HCT116 (cell line): ENCODE results near the gene ZNF780A. TPM values are rescaled to one million over a fixed set of nuclear protein-coding genes. Genes with fewer than 3 reads are reported as not detected.
"Not testable (repeated sequence)": the region's sequence is repeated elsewhere in the genome, so short reads cannot be mapped to it uniquely, and the experiment has no call there.

Experiments used
- ATAC-seq: fragments of 200-7000 bp; cut with Tn5 transposase; 2 replicates; pipeline ENCODE4 v1.9.1; 2020; ENCODE audit warnings: mild to moderate bottlenecking, moderate library complexity
- BruUV-seq: library from RNA; stranded (reverse); fragments of 400-500 nt; replicated peaks from 2 replicates; lab custom pipeline; 2021; lab: Mats Ljungman, UMichigan
- CTCF ChIA-PET: fragments of 300-600 bp; sonication (Branson Sonifier 250); formaldehyde crosslinking; loops from one replicate; lab custom pipeline; 2021; ENCODE audit warnings: antibody characterized with exemption; lab: Charles Lee
- POLR2A ChIA-PET: fragments of 300-600, 350-600 bp; sonication (Branson Sonifier 250); formaldehyde crosslinking; loops from one replicate; lab custom pipeline; 2021; ENCODE audit warnings: antibody characterized with exemption; lab: Charles Lee
- RAD21 ChIA-PET, 2 experiments: fragments of 300-600 bp; sonication (Branson Sonifier 250); formaldehyde crosslinking; loops; one replicate each; lab custom pipeline; 2023; ENCODE audit warnings: low total read pairs in 2 of 2; ENCODE audit not compliant: uncharacterized antibody in 2 of 2, unreplicated experiment in 2 of 2, low non-redundant PET in 1 of 2; lab: Charles Lee
- DNase-seq: peaks from one replicate; pipeline ENCODE4 v3.0.0-alpha.2; 2010; ENCODE audit warnings: low read depth, low spot score
- H2AFZ ChIP-seq: fragments of 200-600 bp; shearing (Covaris generic), sonication (generic); 2 replicates; pipeline ENCODE4 v1.6.1; 2017; ENCODE audit warnings: low read depth, mixed run types, mixed read lengths, antibody characterized with exemption, low read length; ENCODE audit not compliant: poor library complexity, severe bottlenecking
- H3K27ac ChIP-seq: 2 replicates; pipeline ENCODE4 v1.5.1; 2012; ENCODE audit warnings: low read depth, low read length
- H3K27me3 ChIP-seq: fragments of 200-600 bp; sonication (generic); 2 replicates; pipeline ENCODE4 v1.6.1; 2016; ENCODE audit warnings: mixed run types, low read length, mixed read lengths; ENCODE audit not compliant: insufficient read depth
- H3K36me3 ChIP-seq, 2 experiments: fragments of 200-500 bp in 1 of 2; fragments of 200-600 bp in 1 of 2; sonication (Bioruptor generic) in 1 of 2; sonication (generic) in 1 of 2; 2 replicates each; pipeline versions ENCODE4 v1.5.1 to v1.6.1; 2014 to 2016; ENCODE audit warnings: low read length in 2 of 2, inconsistent platforms in 1 of 2, mixed read lengths in 1 of 2, mixed run types in 1 of 2; ENCODE audit not compliant: insufficient read depth in 2 of 2, control insufficient read depth in 1 of 2
- H3K4me1 ChIP-seq, 2 experiments: fragments of 200-600 bp in 1 of 2; sonication (generic) in 1 of 2; 2 replicates each; pipeline versions ENCODE4 v1.5.1 to v1.6.1; 2012 to 2017; ENCODE audit warnings: low read length in 2 of 2, inconsistent platforms in 1 of 2, mild to moderate bottlenecking in 1 of 2, mixed read lengths in 1 of 2, mixed run types in 1 of 2, moderate library complexity in 1 of 2; ENCODE audit not compliant: insufficient read depth in 2 of 2, control insufficient read depth in 1 of 2
- H3K4me2 ChIP-seq: fragments of 200-600 bp; sonication (generic); 2 replicates; pipeline ENCODE4 v1.6.1; 2017; ENCODE audit warnings: mixed run types, low read length, mixed read lengths
- H3K4me3 ChIP-seq, 2 experiments: fragments of 200-600 bp in 1 of 2; sonication (generic) in 1 of 2; replicated peaks in 1 of 2; 2 replicates each; pipeline ENCODE4 v1.5.1; 2011 to 2016; ENCODE audit warnings: low read length in 2 of 2, control low read depth in 1 of 2, low read depth in 1 of 2, mild to moderate bottlenecking in 1 of 2, mixed read lengths in 1 of 2, mixed run types in 1 of 2
- H3K79me2 ChIP-seq: fragments of 200-600 bp; sonication (generic); 2 replicates; pipeline ENCODE4 v1.6.1; 2017; ENCODE audit warnings: mild to moderate bottlenecking, mixed run types, low read length, moderate library complexity, mixed read lengths; ENCODE audit not compliant: insufficient read depth
- H3K9ac ChIP-seq: fragments of 200-600 bp; sonication (generic); 2 replicates; pipeline ENCODE4 v1.6.1; 2016; ENCODE audit warnings: low read length, mixed read lengths
- H3K9me2 ChIP-seq: fragments of 200-600 bp; sonication (generic), shearing (Covaris generic); 2 replicates; pipeline ENCODE4 v1.6.1; 2017; ENCODE audit warnings: mixed run types, mild to moderate bottlenecking, moderate library complexity; ENCODE audit not compliant: insufficient read depth
- H3K9me3 ChIP-seq, 2 experiments: fragments of 200-500 bp in 1 of 2; fragments of 200-600 bp in 1 of 2; sonication (Bioruptor generic) in 1 of 2; sonication (generic) in 1 of 2; 2 replicates each; pipeline ENCODE4 v1.6.1; 2014 to 2017; ENCODE audit warnings: low read length in 2 of 2, mixed read lengths in 2 of 2, inconsistent platforms in 1 of 2, low read depth in 1 of 2, mild to moderate bottlenecking in 1 of 2, mixed run types in 1 of 2, moderate library complexity in 1 of 2; ENCODE audit not compliant: control insufficient read depth in 1 of 2, insufficient read depth in 1 of 2
- H4K20me1 ChIP-seq: fragments of 200-600 bp; sonication (generic), shearing (Covaris generic); 2 replicates; pipeline ENCODE4 v1.6.1; 2017; ENCODE audit warnings: mixed run types, mild to moderate bottlenecking, moderate library complexity; ENCODE audit not compliant: insufficient read depth
- SIN3A ChIP-seq: IDR thresholded peaks from 2 replicates; pipeline ENCODE4 v1.6.1; 2012; ENCODE audit warnings: low read depth
- ZFX ChIP-seq: fragments of 450-650 bp; IDR thresholded peaks from 2 replicates; pipeline ENCODE4 v1.6.1; 2017
- intact Hi-C: fragments of 100-400 bp; cut with micrococcal nuclease; formaldehyde crosslinking; loops from 2 replicates; pipeline ENCODE4 v1.10.0; 2022
- total RNA-seq: library from RNA; stranded (reverse); gene quantifications from one replicate; pipeline ENCODE4 v1.2.1, GENCODE V29; 2021; ENCODE audit not compliant: unreplicated experiment

Gene ZNF780A
- total RNA-seq, 1 experiment from 2014 or later = 18.9 TPM

DNA sequence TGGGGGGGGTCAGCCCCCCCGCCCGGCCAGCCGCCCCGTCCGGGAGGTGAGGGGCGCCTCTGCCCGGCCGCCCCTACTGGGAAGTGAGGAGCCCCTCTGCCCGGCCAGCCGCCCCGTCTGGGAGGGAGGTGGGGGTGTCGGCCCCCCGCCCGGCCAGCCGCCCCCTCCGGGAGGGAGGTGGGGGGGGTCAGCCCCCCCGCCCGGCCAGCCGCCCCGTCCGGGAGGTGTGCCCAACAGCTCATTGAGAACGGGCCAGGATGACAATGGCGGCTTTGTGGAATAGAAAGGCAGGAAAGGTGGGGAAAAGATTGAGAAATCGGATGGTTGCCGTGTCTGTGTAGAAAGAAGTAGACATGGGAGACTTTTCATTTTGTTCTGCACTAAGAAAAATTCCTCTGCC, 27.9 kb upstream of the ZNF780A start:
- H4K20me1 ChIP-seq, H3K9me3 ChIP-seq, H3K4me3 ChIP-seq, H3K27ac ChIP-seq, DNase-seq, POLR2A ChIA-PET, CTCF ChIA-PET, intact Hi-C loops, H3K9ac ChIP-seq, ATAC-seq, H3K27me3 ChIP-seq, H3K36me3 ChIP-seq, H3K9me2 ChIP-seq, H2AFZ ChIP-seq, RAD21 ChIA-PET, H3K4me1 ChIP-seq, H3K79me2 ChIP-seq, H3K4me2 ChIP-seq, BruUV-seq: not testable (repeated sequence)

- no peak overlapping the region for H3K9ac ChIP-seq
- no peaks in the 10 kb centered on the region for H4K20me1 ChIP-seq
- no peak overlapping the region for H3K4me2 ChIP-seq
- DNase-seq (no peak), ATAC-seq (no peak)
- peaks cover 0 to 6% of the 10 kb centered on the region in 2 experiments; a peak in 1 of 4 replicates for H3K9me3 ChIP-seq
- H3K27ac ChIP-seq = no peak overlapping the region
- no peaks in the 10 kb centered on the region for H3K4me1 ChIP-seq
- intact Hi-C loops = no loop called here
- CTCF ChIA-PET = no interaction called here
- H3K4me3 ChIP-seq = no peak overlapping the region
- RAD21 ChIA-PET = no interaction called here
- no peaks in the 10 kb centered on the region for H3K36me3 ChIP-seq
- no peak overlapping the region for H2AFZ ChIP-seq
- no peaks in the 10 kb centered on the region for H3K9me2 ChIP-seq
- TF ChIP-seq ZFX (no peak), SIN3A (no peak)
- POLR2A ChIA-PET = no interaction called here
- H3K79me2 ChIP-seq = no peaks in the 10 kb centered on the region
- no TSS peak for BruUV-seq
- 0 out of 2 replicates have a peak, but pooled peaks cover 5% of the 10 kb centered on the region for H3K27me3 ChIP-seq
Measured at GRCh38 chr19:40116075-40116474, 25.3 kb upstream of the ZNF780A start.

DNA sequence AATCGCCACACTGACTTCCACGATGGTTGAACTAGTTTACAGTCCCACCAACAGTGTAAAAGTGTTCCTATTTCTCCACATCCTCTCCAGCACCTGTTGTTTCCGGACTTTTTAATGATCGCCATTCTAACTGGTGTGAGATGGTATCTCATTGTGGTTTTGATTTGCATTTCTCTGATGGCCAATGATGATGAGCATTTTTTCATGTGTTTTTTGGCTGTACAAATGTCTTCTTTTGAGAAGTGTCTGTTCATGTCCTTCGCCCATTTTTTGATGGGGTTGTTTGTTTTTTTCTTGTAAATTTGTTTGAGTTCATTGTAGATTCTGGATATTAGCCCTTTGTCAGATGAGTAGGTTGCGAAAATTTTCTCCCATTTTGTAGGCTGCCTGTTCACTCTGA, 23.4 kb upstream of the ZNF780A start:
- BruUV-seq, H3K9me2 ChIP-seq, DNase-seq, H3K9ac ChIP-seq, H3K27me3 ChIP-seq, H3K4me2 ChIP-seq, intact Hi-C loops, H3K27ac ChIP-seq, ATAC-seq, H3K9me3 ChIP-seq, CTCF ChIA-PET, H3K79me2 ChIP-seq, RAD21 ChIA-PET, POLR2A ChIA-PET, H4K20me1 ChIP-seq, H3K36me3 ChIP-seq, H3K4me1 ChIP-seq, H3K4me3 ChIP-seq, H2AFZ ChIP-seq: not testable (repeated sequence)

GRCh38 chr19:40112271-40112670, 21.5 kb upstream of the ZNF780A start:
- H3K9me3 ChIP-seq, RAD21 ChIA-PET, CTCF ChIA-PET, H2AFZ ChIP-seq, H3K4me2 ChIP-seq, intact Hi-C loops, H3K79me2 ChIP-seq, H3K4me3 ChIP-seq, H3K9ac ChIP-seq, H3K27me3 ChIP-seq, H3K27ac ChIP-seq, ATAC-seq, DNase-seq, BruUV-seq, POLR2A ChIA-PET, H3K4me1 ChIP-seq, H4K20me1 ChIP-seq, H3K36me3 ChIP-seq, H3K9me2 ChIP-seq: not testable (repeated sequence)
